Lower leg skin (tissue), 3 donors: ENCODE measurements around the gene MCCC1.

ENCODE experiments used
- POLR2A ChIP-seq, 2 donors: fragments of 450-650 bp; IDR thresholded peaks; one replicate each; pipeline ENCODE4 v1.6.1; 2016 to 2017; ENCODE audit warnings: antibody characterized with exemption in 2 of 2, mild to moderate bottlenecking in 1 of 2, moderate library complexity in 1 of 2
- TF ChIP-seq, protein P1 (sequence below), 3 donors: fragments of 450-650 bp; IDR thresholded peaks; one replicate each; pipeline ENCODE4 v1.5.1; 2016; ENCODE audit warnings: antibody characterized with exemption in 3 of 3, mild to moderate bottlenecking in 3 of 3, moderate library complexity in 2 of 3

DNA sequence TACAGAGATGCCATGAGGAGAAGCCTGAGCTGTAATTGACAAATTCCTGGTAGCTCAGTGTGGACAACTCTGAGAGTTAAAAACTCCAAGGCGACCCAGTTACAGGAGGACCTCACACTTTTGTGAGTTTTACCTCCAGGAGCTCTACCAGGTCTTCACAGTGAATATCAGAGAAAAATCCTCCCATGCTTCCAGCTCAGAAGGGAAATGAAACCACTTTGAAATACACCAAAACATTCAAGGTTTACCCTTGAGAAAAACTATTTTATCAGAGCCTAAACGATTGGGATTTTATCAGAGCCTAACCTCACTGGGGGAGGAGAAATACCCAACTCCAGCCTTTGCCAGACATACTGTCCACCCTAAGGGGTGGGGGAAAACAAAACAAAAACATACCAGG is 52.4 kb downstream of the MCCC1 start:
- TF ChIP-seq, protein P1, sequence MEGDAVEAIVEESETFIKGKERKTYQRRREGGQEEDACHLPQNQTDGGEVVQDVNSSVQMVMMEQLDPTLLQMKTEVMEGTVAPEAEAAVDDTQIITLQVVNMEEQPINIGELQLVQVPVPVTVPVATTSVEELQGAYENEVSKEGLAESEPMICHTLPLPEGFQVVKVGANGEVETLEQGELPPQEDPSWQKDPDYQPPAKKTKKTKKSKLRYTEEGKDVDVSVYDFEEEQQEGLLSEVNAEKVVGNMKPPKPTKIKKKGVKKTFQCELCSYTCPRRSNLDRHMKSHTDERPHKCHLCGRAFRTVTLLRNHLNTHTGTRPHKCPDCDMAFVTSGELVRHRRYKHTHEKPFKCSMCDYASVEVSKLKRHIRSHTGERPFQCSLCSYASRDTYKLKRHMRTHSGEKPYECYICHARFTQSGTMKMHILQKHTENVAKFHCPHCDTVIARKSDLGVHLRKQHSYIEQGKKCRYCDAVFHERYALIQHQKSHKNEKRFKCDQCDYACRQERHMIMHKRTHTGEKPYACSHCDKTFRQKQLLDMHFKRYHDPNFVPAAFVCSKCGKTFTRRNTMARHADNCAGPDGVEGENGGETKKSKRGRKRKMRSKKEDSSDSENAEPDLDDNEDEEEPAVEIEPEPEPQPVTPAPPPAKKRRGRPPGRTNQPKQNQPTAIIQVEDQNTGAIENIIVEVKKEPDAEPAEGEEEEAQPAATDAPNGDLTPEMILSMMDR (IDR thresholded peaks at IDR 0.05): no peak
- TF ChIP-seq POLR2A (IDR thresholded peaks at IDR 0.05): no peak
